Measurements from ENCODE around the gene MCEMP1. TPM values are rescaled to one million over a fixed set of nuclear protein-coding genes. Genes with fewer than 3 reads are reported as not detected.

Gene MCEMP1
- total RNA-seq, 1 donor from 2014 or later, result not detected

- Mint-ChIP-seq H3K27me3 (ENCODE audit: low read depth, unreplicated experiment) (peaks cover 38% of the 10 kb centered on the region), H3K4me1 (ENCODE audit: low read depth, unreplicated experiment) (no peaks in the 10 kb centered on the region), H3K9me3 (ENCODE audit: unreplicated experiment) (no peaks in the 10 kb centered on the region), H3K27ac (ENCODE audit: unreplicated experiment) (no peak overlapping the region), H3K4me3 (ENCODE audit: unreplicated experiment) (no peak overlapping the region), H3K36me3 (ENCODE audit: low read depth, unreplicated experiment) (no peaks in the 10 kb centered on the region)
- Histone ChIP-seq H3K9me3 (ENCODE audit: insufficient read depth, low read depth, low read length) (no peaks in the 10 kb centered on the region), H2AFZ (ENCODE audit: low read depth, low read length) (no peak overlapping the region), H3K36me3 (ENCODE audit: insufficient read depth, low read length) (no peaks in the 10 kb centered on the region), H3K4me1 (ENCODE audit: insufficient read depth, low read length) (no peaks in the 10 kb centered on the region), H3K27ac (ENCODE audit: low read depth, low read length) (no peak overlapping the region), H4K20me1 (ENCODE audit: insufficient read depth, low read length) (no peaks in the 10 kb centered on the region), H3K9ac (ENCODE audit: low read length) (no peak overlapping the region), H3K4me3 (ENCODE audit: insufficient read depth, low read depth, low read length) (no peak overlapping the region), H3K27me3 (ENCODE audit: insufficient read depth, low read length) (no peaks in the 10 kb centered on the region), H3K79me2 (ENCODE audit: insufficient read depth, low read length) (no peaks in the 10 kb centered on the region), H3K4me2 (ENCODE audit: low read length) (no peak overlapping the region)
- TF ChIP-seq CTCF (IDR thresholded peaks at IDR 0.05; ENCODE audit: insufficient read depth, low read depth, low read length) (no peak), EZH2 (IDR thresholded peaks at IDR 0.05; ENCODE audit: insufficient read depth, low read length) (no peak)
- DNase-seq (ENCODE audit: low read depth) (no peak), FAIRE-seq (no peak)
Measured at GRCh38 chr19:7697721-7698287, 20.9 kb downstream of the MCEMP1 start.

GRCh38 chr19:7698583-7698982, 21.7 kb downstream of the MCEMP1 start:
- H3K27me3 ChIP-seq (ENCODE audit: insufficient read depth, low read length), result no peaks in the 10 kb centered on the region
- H3K4me2 ChIP-seq (ENCODE audit: low read length), result no peak overlapping the region
- Mint-ChIP-seq H3K4me3 (ENCODE audit: unreplicated experiment) (no peak overlapping the region), H3K27me3 (ENCODE audit: low read depth, unreplicated experiment) (peaks cover 43% of the 10 kb centered on the region), H3K27ac (ENCODE audit: unreplicated experiment) (no peak overlapping the region), H3K9me3 (ENCODE audit: unreplicated experiment) (no peaks in the 10 kb centered on the region), H3K4me1 (ENCODE audit: low read depth, unreplicated experiment) (no peaks in the 10 kb centered on the region), H3K36me3 (ENCODE audit: low read depth, unreplicated experiment) (no peaks in the 10 kb centered on the region)
- H3K9ac ChIP-seq (ENCODE audit: low read length), result no peak overlapping the region
- H3K36me3 ChIP-seq (ENCODE audit: insufficient read depth, low read length), result no peaks in the 10 kb centered on the region
- H2AFZ ChIP-seq (ENCODE audit: low read depth, low read length), result no peak overlapping the region
- H3K27ac ChIP-seq (ENCODE audit: low read depth, low read length), result no peak overlapping the region
- H3K4me1 ChIP-seq (ENCODE audit: insufficient read depth, low read length), result no peaks in the 10 kb centered on the region
- H3K4me3 ChIP-seq (ENCODE audit: insufficient read depth, low read depth, low read length), result no peak overlapping the region
- no peak for FAIRE-seq
- no peaks in the 10 kb centered on the region for H3K79me2 ChIP-seq (ENCODE audit: insufficient read depth, low read length)
- H3K9me3 ChIP-seq (ENCODE audit: insufficient read depth, low read depth, low read length), result no peaks in the 10 kb centered on the region
- H4K20me1 ChIP-seq (ENCODE audit: insufficient read depth, low read length), result no peaks in the 10 kb centered on the region
- no peak for DNase-seq (ENCODE audit: low read depth)
- no peak for TF ChIP-seq CTCF (IDR thresholded peaks at IDR 0.05; ENCODE audit: insufficient read depth, low read depth, low read length)
- TF ChIP-seq EZH2 (IDR thresholded peaks at IDR 0.05; ENCODE audit: insufficient read depth, low read length), result no peak

GRCh38 chr19:7699003-7699402, 22.1 kb downstream of the MCEMP1 start:
- H3K4me2 ChIP-seq (ENCODE audit: low read length), result no peak overlapping the region
- FAIRE-seq, result no peak
- H2AFZ ChIP-seq (ENCODE audit: low read depth, low read length), result no peak overlapping the region
- no peaks in the 10 kb centered on the region for H3K27me3 ChIP-seq (ENCODE audit: insufficient read depth, low read length)
- Mint-ChIP-seq H3K27me3 (ENCODE audit: low read depth, unreplicated experiment) (peaks cover 46% of the 10 kb centered on the region), H3K9me3 (ENCODE audit: unreplicated experiment) (no peaks in the 10 kb centered on the region), H3K36me3 (ENCODE audit: low read depth, unreplicated experiment) (no peaks in the 10 kb centered on the region), H3K4me3 (ENCODE audit: unreplicated experiment) (no peak overlapping the region), H3K27ac (ENCODE audit: unreplicated experiment) (no peak overlapping the region), H3K4me1 (ENCODE audit: low read depth, unreplicated experiment) (no peaks in the 10 kb centered on the region)
- no peaks in the 10 kb centered on the region for H3K9me3 ChIP-seq (ENCODE audit: insufficient read depth, low read depth, low read length)
- no peak overlapping the region for H3K4me3 ChIP-seq (ENCODE audit: insufficient read depth, low read depth, low read length)
- no peaks in the 10 kb centered on the region for H3K36me3 ChIP-seq (ENCODE audit: insufficient read depth, low read length)
- TF ChIP-seq EZH2 (IDR thresholded peaks at IDR 0.05; ENCODE audit: insufficient read depth, low read length), result no peak
- no peak for TF ChIP-seq CTCF (IDR thresholded peaks at IDR 0.05; ENCODE audit: insufficient read depth, low read depth, low read length)
- H4K20me1 ChIP-seq (ENCODE audit: insufficient read depth, low read length), result no peaks in the 10 kb centered on the region
- H3K4me1 ChIP-seq (ENCODE audit: insufficient read depth, low read length), result no peaks in the 10 kb centered on the region
- no peak overlapping the region for H3K9ac ChIP-seq (ENCODE audit: low read length)
- no peaks in the 10 kb centered on the region for H3K79me2 ChIP-seq (ENCODE audit: insufficient read depth, low read length)
- H3K27ac ChIP-seq (ENCODE audit: low read depth, low read length), result no peak overlapping the region
- DNase-seq (ENCODE audit: low read depth), result no peak

Measured in astrocyte (in vitro differentiated cells and primary cell).